Measurements from ENCODE around the gene SPAG16. TPM values are rescaled to one million over a fixed set of nuclear protein-coding genes. Genes with fewer than 3 reads are reported as not detected.

SPAG16 gene
- total and polyA plus RNA-seq, 2 donors (not counting 1 experiment from before 2014, with no cell fraction given): 24.1 to 36.8 TPM

DNA sequence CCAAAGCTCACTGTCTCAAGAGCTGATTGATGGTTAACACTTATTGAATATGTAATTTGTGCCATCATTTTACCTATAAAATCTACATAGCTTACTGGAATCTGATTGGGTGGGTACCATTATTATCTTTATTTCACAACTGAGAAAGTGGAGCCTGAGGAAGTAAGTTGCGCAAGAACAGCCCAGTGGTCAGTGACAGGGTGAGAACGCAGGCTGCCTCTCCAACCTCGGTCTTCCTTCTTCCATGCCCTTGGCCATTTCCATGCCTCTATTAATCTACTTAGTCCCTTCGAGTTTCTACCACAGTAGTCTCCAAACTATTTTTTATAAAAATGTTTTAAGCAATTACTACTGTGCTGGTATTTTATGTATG, 735.7 kb downstream of the SPAG16 start:
- H3K36me3 ChIP-seq (ENCODE audit: control insufficient read depth, insufficient read depth, low read length): no peaks in the 10 kb centered on the region
- H3K4me1 ChIP-seq (ENCODE audit: control insufficient read depth, extremely low read depth, insufficient read depth, low read length): peaks cover 15% of the 10 kb centered on the region
- H3K9ac ChIP-seq (ENCODE audit: insufficient read depth, low read length): no peak overlapping the region
- no peaks in the 10 kb centered on the region for H3K9me3 ChIP-seq (ENCODE audit: control insufficient read depth, insufficient read depth, low read depth, low read length)
- DNase-seq (ENCODE audit: low read depth in 2 of 2): peak in 1 of 2 donors; percentile 46
- no peak for TF ChIP-seq EZH2 (IDR thresholded peaks at IDR 0.05; ENCODE audit: low read length, missing control alignments)
- no peak overlapping the region for H3K4me2 ChIP-seq (ENCODE audit: extremely low read depth, insufficient read depth, low read length)
- H3K27me3 ChIP-seq (ENCODE audit: control insufficient read depth, insufficient read depth, low read length): no peaks in the 10 kb centered on the region
- no peak overlapping the region for H2AFZ ChIP-seq (ENCODE audit: low read length)
- H3K4me3 ChIP-seq (replicated peaks in 1 of 4; ENCODE audit: control extremely low read depth in 1 of 4, insufficient read depth in 1 of 4, low read depth in 3 of 4, low read length in 4 of 4): no peak overlapping the region
- no peaks in the 10 kb centered on the region for H3K79me2 ChIP-seq (ENCODE audit: control insufficient read depth, insufficient read depth, low read length)
- H3K27ac ChIP-seq (ENCODE audit: insufficient read depth, low read length): peak overlapping the region; percentile 42
- H4K20me1 ChIP-seq (ENCODE audit: control insufficient read depth, extremely low read depth, insufficient read depth, low read length): no peaks in the 10 kb centered on the region

DNA sequence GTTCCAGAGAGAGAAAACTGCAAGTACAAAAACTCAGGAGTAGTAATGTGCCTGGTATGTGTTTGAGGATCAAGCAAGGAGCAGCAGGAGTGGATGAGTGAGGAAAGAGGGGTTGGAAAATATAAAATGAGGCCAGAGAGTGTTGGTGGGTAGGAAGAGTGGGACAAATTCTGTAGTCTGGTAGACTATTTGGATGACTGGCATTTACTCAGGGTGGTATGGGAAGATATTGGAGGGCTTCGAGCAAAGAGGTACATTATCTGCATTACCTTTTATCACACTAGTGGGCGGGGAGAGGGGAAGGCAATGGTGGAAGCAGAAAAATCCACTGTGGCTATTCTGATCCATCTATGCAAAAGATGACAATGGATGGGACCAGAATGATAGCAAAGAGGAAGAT, 744.9 kb downstream of the SPAG16 start:
- H4K20me1 ChIP-seq (ENCODE audit: control insufficient read depth, extremely low read depth, insufficient read depth, low read length): no peaks in the 10 kb centered on the region
- H3K27ac ChIP-seq (ENCODE audit: insufficient read depth, low read length): no peak overlapping the region
- TF ChIP-seq EZH2 (IDR thresholded peaks at IDR 0.05; ENCODE audit: low read length, missing control alignments) (no peak), CTCF (conservative IDR thresholded peaks at IDR 0.05 in 1 of 2, IDR thresholded peaks at IDR 0.05 in 1 of 2; ENCODE audit: low read depth in 1 of 2, low read length in 2 of 2) (no peak)
- H3K4me3 ChIP-seq (replicated peaks in 1 of 4; ENCODE audit: control extremely low read depth in 1 of 4, insufficient read depth in 1 of 4, low read depth in 3 of 4, low read length in 4 of 4): no peak overlapping the region
- no peaks in the 10 kb centered on the region for H3K27me3 ChIP-seq (ENCODE audit: control insufficient read depth, insufficient read depth, low read length)
- H3K9ac ChIP-seq (ENCODE audit: insufficient read depth, low read length): no peak overlapping the region
- no peaks in the 10 kb centered on the region for H3K4me1 ChIP-seq (ENCODE audit: control insufficient read depth, extremely low read depth, insufficient read depth, low read length)
- H3K4me2 ChIP-seq (ENCODE audit: extremely low read depth, insufficient read depth, low read length): no peak overlapping the region
- DNase-seq (ENCODE audit: low read depth in 2 of 2): no peak
- no peaks in the 10 kb centered on the region for H3K36me3 ChIP-seq (ENCODE audit: control insufficient read depth, insufficient read depth, low read length)
- H3K9me3 ChIP-seq (ENCODE audit: control insufficient read depth, insufficient read depth, low read depth, low read length): no peaks in the 10 kb centered on the region
- no peaks in the 10 kb centered on the region for H3K79me2 ChIP-seq (ENCODE audit: control insufficient read depth, insufficient read depth, low read length)
- H2AFZ ChIP-seq (ENCODE audit: low read length): no peak overlapping the region

DNA sequence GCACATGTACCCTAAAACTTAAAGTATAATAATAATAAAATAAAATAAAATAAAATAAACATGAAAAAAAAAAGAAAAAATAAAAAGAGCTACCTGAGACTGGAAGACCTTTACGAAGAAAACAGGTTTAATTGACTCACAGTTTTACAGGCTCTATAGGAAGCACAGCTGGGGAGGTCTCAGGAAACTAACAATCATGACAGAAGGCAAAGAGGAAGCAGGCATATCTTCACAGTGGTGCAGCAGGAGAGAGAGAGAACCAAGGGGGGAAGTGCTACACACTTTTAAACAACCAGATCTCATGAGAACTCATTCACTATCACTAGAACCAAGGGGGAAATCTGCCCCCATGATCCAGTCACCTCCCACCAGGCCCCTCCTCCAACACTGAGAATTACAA, 747.3 kb downstream of the SPAG16 start:
- no peak overlapping the region for H3K4me3 ChIP-seq (replicated peaks in 1 of 4; ENCODE audit: control extremely low read depth in 1 of 4, insufficient read depth in 1 of 4, low read depth in 3 of 4, low read length in 4 of 4)
- no peak overlapping the region for H3K9ac ChIP-seq (ENCODE audit: insufficient read depth, low read length)
- H3K27me3 ChIP-seq (ENCODE audit: control insufficient read depth, insufficient read depth, low read length): no peaks in the 10 kb centered on the region
- no peaks in the 10 kb centered on the region for H3K9me3 ChIP-seq (ENCODE audit: control insufficient read depth, insufficient read depth, low read depth, low read length)
- no peak overlapping the region for H2AFZ ChIP-seq (ENCODE audit: low read length)
- no peak overlapping the region for H3K4me2 ChIP-seq (ENCODE audit: extremely low read depth, insufficient read depth, low read length)
- H3K27ac ChIP-seq (ENCODE audit: insufficient read depth, low read length): no peak overlapping the region
- no peaks in the 10 kb centered on the region for H3K36me3 ChIP-seq (ENCODE audit: control insufficient read depth, insufficient read depth, low read length)
- TF ChIP-seq EZH2 (IDR thresholded peaks at IDR 0.05; ENCODE audit: low read length, missing control alignments): no peak
- TF ChIP-seq CTCF (conservative IDR thresholded peaks at IDR 0.05 in 1 of 2, IDR thresholded peaks at IDR 0.05 in 1 of 2; ENCODE audit: low read depth in 1 of 2, low read length in 2 of 2): no peak
- H4K20me1 ChIP-seq (ENCODE audit: control insufficient read depth, extremely low read depth, insufficient read depth, low read length): no peaks in the 10 kb centered on the region
- no peaks in the 10 kb centered on the region for H3K4me1 ChIP-seq (ENCODE audit: control insufficient read depth, extremely low read depth, insufficient read depth, low read length)
- no peaks in the 10 kb centered on the region for H3K79me2 ChIP-seq (ENCODE audit: control insufficient read depth, insufficient read depth, low read length)
- no peak for DNase-seq (ENCODE audit: low read depth in 2 of 2)

Measured in fibroblast of lung (primary cell).